IMR-90 (cell line): ENCODE data around the gene ANKLE2. TPM values are rescaled to one million over a fixed set of nuclear protein-coding genes. Genes with fewer than 3 reads are reported as not detected.

ENCODE experiments used
- ATAC-seq: fragments of 200-7000 bp; cut with Tn5 transposase; 2 replicates; pipeline ENCODE4 v1.9.1; 2020; ENCODE audit warnings: low read depth, mild to moderate bottlenecking, moderate library complexity
- BruUV-seq: library from RNA; stranded (reverse); fragments of 400-500 nt; replicated peaks from 2 replicates; lab custom pipeline; 2021; lab: Mats Ljungman, UMichigan
- CTCF ChIA-PET: fragments of 300-600 bp; formaldehyde crosslinking; extraction: SDS; loops from one replicate; lab custom pipeline; 2021; ENCODE audit warnings: antibody characterized with exemption; lab: Yijun Ruan, JAX
- POLR2A ChIA-PET: fragments of 300-600 bp; sonication (Branson Sonifier 250); formaldehyde crosslinking; loops from one replicate; lab custom pipeline; 2022; ENCODE audit warnings: antibody characterized with exemption; ENCODE audit not compliant: unreplicated experiment; lab: Charles Lee
- DNase-seq: peaks from one replicate; pipeline ENCODE4 v3.0.0; 2013
- H2AFZ ChIP-seq: replicated peaks from 2 replicates; pipeline ENCODE3; 2013; ENCODE audit warnings: low read length, mild to moderate bottlenecking; ENCODE audit not compliant: poor library complexity
- H2AK5ac ChIP-seq: 2 replicates; pipeline ENCODE4 v1.6.1; 2013; ENCODE audit warnings: low read depth, low read length, inconsistent platforms
- H2AK9ac ChIP-seq: replicated peaks from 2 replicates; pipeline ENCODE3; 2013; ENCODE audit warnings: mild to moderate bottlenecking, low read depth, low read length, moderate library complexity; ENCODE audit not compliant: poor library complexity
- H2BK120ac ChIP-seq: 2 replicates; pipeline ENCODE4 v1.6.1; 2013; ENCODE audit warnings: low read depth, low read length, inconsistent platforms
- H2BK15ac ChIP-seq: 3 replicates; pipeline ENCODE4 v1.6.1; 2013; ENCODE audit warnings: low read depth, low read length, inconsistent platforms
- H2BK20ac ChIP-seq: 2 replicates; pipeline ENCODE4 v1.6.1; 2013; ENCODE audit warnings: low read depth, mild to moderate bottlenecking, inconsistent platforms, low read length, moderate library complexity
- H2BK5ac ChIP-seq: 2 replicates; pipeline ENCODE4 v1.6.1; 2013; ENCODE audit warnings: mild to moderate bottlenecking, low read depth, low read length, inconsistent platforms; ENCODE audit not compliant: poor library complexity, severe bottlenecking
- H3K14ac ChIP-seq: replicated peaks from 2 replicates; pipeline ENCODE4 v1.6.1; 2013; ENCODE audit warnings: low read depth, low read length, inconsistent platforms
- H3K18ac ChIP-seq: 2 replicates; pipeline ENCODE4 v1.6.1; 2013; ENCODE audit warnings: low read depth, low read length, control low read depth
- H3K23ac ChIP-seq: 2 replicates; pipeline ENCODE4 v1.6.1; 2013; ENCODE audit warnings: low read depth, low read length, inconsistent platforms
- H3K27ac ChIP-seq: 2 replicates; pipeline ENCODE4 v1.5.1; 2013; ENCODE audit warnings: mild to moderate bottlenecking, control low read depth, low read length; ENCODE audit not compliant: insufficient read depth
- H3K27me3 ChIP-seq: 2 replicates; pipeline ENCODE4 v1.6.1; 2013; ENCODE audit warnings: low read length; ENCODE audit not compliant: control insufficient read depth, insufficient read depth
- H3K36me3 ChIP-seq: 2 replicates; pipeline ENCODE4 v1.6.1; 2013; ENCODE audit warnings: low read length, mixed read lengths; ENCODE audit not compliant: control insufficient read depth, insufficient read depth
- H3K4ac ChIP-seq: 2 replicates; pipeline ENCODE4 v1.6.1; 2013; ENCODE audit warnings: low read depth, low read length, inconsistent platforms
- H3K4me1 ChIP-seq: 2 replicates; pipeline ENCODE4 v1.6.1; 2013; ENCODE audit warnings: low read length, mixed read lengths; ENCODE audit not compliant: control insufficient read depth, insufficient read depth
- H3K4me2 ChIP-seq: 2 replicates; pipeline ENCODE4 v1.6.1; 2013; ENCODE audit warnings: low read depth, mild to moderate bottlenecking, control low read depth, low read length, moderate library complexity
- H3K4me3 ChIP-seq: 2 replicates; pipeline ENCODE4 v1.5.1; 2013; ENCODE audit warnings: low read depth, mild to moderate bottlenecking, control low read depth, low read length, moderate library complexity; ENCODE audit not compliant: insufficient read depth
- H3K56ac ChIP-seq: 2 replicates; pipeline ENCODE4 v1.6.1; 2013; ENCODE audit warnings: low read length, inconsistent platforms; ENCODE audit not compliant: insufficient read depth; ENCODE audit errors: extremely low read depth
- H3K79me1 ChIP-seq, 2 experiments: 2 replicates each; pipeline ENCODE4 v1.6.1; 2013; ENCODE audit warnings: low read length in 2 of 2, inconsistent platforms in 1 of 2, low read depth in 1 of 2
- H3K9ac ChIP-seq: 2 replicates; pipeline ENCODE4 v1.6.1; 2013; ENCODE audit warnings: low read depth, low read length, control low read depth
- H3K9me1 ChIP-seq: 2 replicates; pipeline ENCODE4 v1.6.1; 2013; ENCODE audit warnings: low read length, inconsistent platforms; ENCODE audit not compliant: insufficient read depth
- H3K9me3 ChIP-seq: 2 replicates; pipeline ENCODE4 v1.6.1; 2013; ENCODE audit warnings: low read length; ENCODE audit not compliant: control insufficient read depth, insufficient read depth
- H4K20me1 ChIP-seq: 2 replicates; pipeline ENCODE4 v1.6.1; 2013; ENCODE audit warnings: low read length, inconsistent platforms; ENCODE audit not compliant: insufficient read depth
- H4K5ac ChIP-seq: 2 replicates; pipeline ENCODE4 v1.6.1; 2013; ENCODE audit warnings: mild to moderate bottlenecking, low read depth, low read length, control low read depth
- H4K8ac ChIP-seq, 2 experiments: 2 replicates each; pipeline ENCODE4 v1.6.1; 2013; ENCODE audit warnings: low read depth in 2 of 2, low read length in 2 of 2, control low read depth in 1 of 2, inconsistent platforms in 1 of 2
- H4K91ac ChIP-seq: 2 replicates; pipeline ENCODE4 v1.6.1; 2013; ENCODE audit warnings: low read depth, low read length, inconsistent platforms; ENCODE audit not compliant: insufficient read depth
- BHLHE40 ChIP-seq: fragments of 150-350 bp; IDR thresholded peaks from 2 replicates; pipeline ENCODE4 v1.6.1; 2016; ENCODE audit warnings: mild to moderate bottlenecking, low read depth, low read length
- CHD1 ChIP-seq: IDR thresholded peaks from 2 replicates; pipeline ENCODE4 v1.6.1; 2012; ENCODE audit warnings: low read depth, low read length, improper control_type of control experiment
- CTCF ChIP-seq: conservative IDR thresholded peaks from 2 replicates; pipeline ENCODE4 v1.5.1; 2012; ENCODE audit warnings: mild to moderate bottlenecking, low read depth, low read length, improper control_type of control experiment
- ELK1 ChIP-seq: fragments of 150-350 bp; IDR thresholded peaks from 2 replicates; pipeline ENCODE4 v1.6.1; 2016; ENCODE audit warnings: low read depth, mild to moderate bottlenecking, low read length, moderate library complexity, borderline replicate concordance
- MAFK ChIP-seq: IDR thresholded peaks from 2 replicates; pipeline ENCODE4 v1.6.1; 2012; ENCODE audit warnings: low read depth, low read length, improper control_type of control experiment
- MXI1 ChIP-seq: IDR thresholded peaks from 2 replicates; pipeline ENCODE4 v1.6.1; 2012; ENCODE audit warnings: low read depth, mild to moderate bottlenecking, low read length, moderate library complexity, borderline replicate concordance
- POLR2A ChIP-seq: IDR thresholded peaks from 2 replicates; pipeline ENCODE4 v1.6.1; 2012; ENCODE audit warnings: mild to moderate bottlenecking, low read depth, low read length
- RCOR1 ChIP-seq: IDR thresholded peaks from 2 replicates; pipeline ENCODE4 v1.6.1; 2012; ENCODE audit warnings: mild to moderate bottlenecking, low read length, improper control_type of control experiment; ENCODE audit not compliant: insufficient replicate concordance
- SMC3 ChIP-seq: fragments of 150-350 bp; IDR thresholded peaks from 2 replicates; pipeline ENCODE4 v1.6.1; 2016; ENCODE audit warnings: low read depth, mild to moderate bottlenecking, antibody characterized with exemption, low read length, moderate library complexity
- USF2 ChIP-seq: fragments of 150-350 bp; IDR thresholded peaks from 2 replicates; pipeline ENCODE4 v1.6.1; 2017; ENCODE audit warnings: mild to moderate bottlenecking, antibody characterized with exemption, low read length, low read depth
- WGBS, 2 experiments: methylation state at CpG; one replicate each; pipeline versions ENCODE4 v1.1.5 to v1.1.7; 2013; ENCODE audit warnings: missing lambda C conversion rate in 2 of 2; ENCODE audit not compliant: insufficient read length in 1 of 2; ENCODE audit errors: extremely low coverage in 2 of 2; 5-methylcytosine and 5-hydroxymethylcytosine counted together
- dilution Hi-C: fragments of 300-500 bp; cut with HindIII; formaldehyde crosslinking; loops from one replicate; pipeline ENCODE4 v1.14.3; 2018; ENCODE audit warnings: low sequenced_read_pairs; ENCODE audit not compliant: unreplicated experiment
- in situ Hi-C: fragments of 300-500 bp; cut with MboI; formaldehyde crosslinking; loops from 3 replicates; pipeline ENCODE4 v1.14.3; 2019; ENCODE audit warnings: low sequenced_read_pairs, inconsistent platforms, mixed read lengths
- intact Hi-C: fragments of 100-400 bp; cut with micrococcal nuclease; formaldehyde crosslinking; loops from 2 replicates; pipeline ENCODE4 v1.10.0; 2022
- polyA plus RNA-seq, 3 experiments: library from polyadenylated mRNA; depleted of rRNA; stranded (reverse); fragments of >200 nt; gene quantifications; 2 replicates each; pipeline ENCODE4 v1.2.3, GENCODE V29; 2012; ENCODE audit warnings: low replicate concordance in 1 of 3
- total RNA-seq: library from RNA; depleted of rRNA; stranded (reverse); fragments of >200 nt; gene quantifications from 2 replicates; pipeline ENCODE4 v1.2.3, GENCODE V29; 2012

ANKLE2 gene
- total and polyA plus RNA-seq, 2 of the 4 experiments (the other 2 are of a cell fraction) = 63.4 to 82.4 TPM

- Histone ChIP-seq H3K27ac (no peak overlapping the region), H2BK15ac (no peak overlapping the region), H4K91ac (no peak overlapping the region), H3K4me1 (0 out of 2 replicates have a peak, but pooled peaks cover 2% of the 10 kb centered on the region), H3K56ac (no peak overlapping the region), H3K9me1 (no peaks in the 10 kb centered on the region; the same call in 1 of the 2 replicates), H3K14ac (no peak overlapping the region), H3K18ac (no peak overlapping the region), H3K23ac (no peak overlapping the region), H3K27me3 (no peaks in the 10 kb centered on the region), H4K8ac (no peak overlapping the region), H3K4me2 (no peak overlapping the region), H2BK5ac (no peak overlapping the region), H2AK9ac (no peak overlapping the region), H3K9ac (no peak overlapping the region), H2AFZ (no peak overlapping the region), H3K4me3 (no peak overlapping the region), H3K9me3 (no peaks in the 10 kb centered on the region), H2BK20ac (no peak overlapping the region), H4K20me1 (peaks cover 5% of the 10 kb centered on the region), H3K36me3 (peaks cover 12% of the 10 kb centered on the region), H4K5ac (no peak overlapping the region), H3K4ac (no peak overlapping the region), H2BK120ac (no peak overlapping the region), H3K79me1 (peaks cover 5 to 34% of the 10 kb centered on the region in 2 experiments), H2AK5ac (no peak overlapping the region)
- POLR2A ChIA-PET = no interaction called here
- ATAC-seq = no peak
- in situ Hi-C loops (no loop called here), intact Hi-C loops (no loop called here), dilution Hi-C loops (no loop called here)
- CTCF ChIA-PET = no interaction called here
- DNase-seq = no peak
- TF ChIP-seq RCOR1 (no peak), ELK1 (no peak), USF2 (no peak), SMC3 (no peak), POLR2A (no peak), CHD1 (no peak), BHLHE40 (no peak), MXI1 (no peak), CTCF (no peak), MAFK (no peak)
- no TSS peak for BruUV-seq
- no CpG with 5 or more reads among the region's 2 CpGs for WGBS, 2 experiments
These were observed 53.5 kb downstream of the ANKLE2 start for GRCh38 chr12:132708150-132708549.
